HL-60 (cell line): ENCODE measurements around the gene HEXD.

Experiments used
- DNase-seq, 2 experiments: peaks; one replicate each; pipeline ENCODE4 v3.0.0-alpha.2; 2010 to 2020; ENCODE audit warnings: low read depth in 1 of 2, low spot score in 1 of 2
- H3K27ac ChIP-seq: fragments of 250-450 bp; sonication (Bioruptor Pico); replicated peaks from 2 replicates; pipeline ENCODE4 v1.5.1; 2020; ENCODE audit warnings: mild to moderate bottlenecking, moderate library complexity
- H3K27me3 ChIP-seq: fragments of 250-450 bp; sonication (Bioruptor Pico); 2 replicates; pipeline ENCODE4 v1.5.1; 2021; ENCODE audit warnings: mild to moderate bottlenecking, moderate library complexity; ENCODE audit not compliant: insufficient read depth, poor library complexity, severe bottlenecking
- H3K4me3 ChIP-seq: replicated peaks from 2 replicates; pipeline ENCODE4 v1.5.1; 2011; ENCODE audit warnings: mild to moderate bottlenecking, control low read depth, low read length; ENCODE audit not compliant: insufficient read depth
- CTCF ChIP-seq: IDR thresholded peaks from one replicate; pipeline ENCODE4 v1.5.1; 2011; ENCODE audit warnings: low read length, control low read depth, inconsistent platforms; ENCODE audit not compliant: insufficient read depth
- GABPA ChIP-seq: IDR thresholded peaks from 2 replicates; pipeline ENCODE4 v1.6.1; 2012; ENCODE audit warnings: low read depth
- POLR2AphosphoS5 ChIP-seq: IDR thresholded peaks from 2 replicates; pipeline ENCODE4 v1.6.1; 2012; ENCODE audit warnings: low read depth
- REST ChIP-seq: IDR thresholded peaks from 2 replicates; pipeline ENCODE4 v1.6.1; 2012; ENCODE audit warnings: low read depth; ENCODE audit not compliant: insufficient replicate concordance
- SPI1 ChIP-seq: IDR thresholded peaks from 2 replicates; pipeline ENCODE4 v1.6.1; 2012; ENCODE audit warnings: low read depth, mild to moderate bottlenecking, borderline replicate concordance

HEXD gene

GRCh38 chr17:82384730-82385481 is 33.2 kb upstream of the HEXD start:
- no peak for TF ChIP-seq CTCF
- TF ChIP-seq POLR2AphosphoS5: no peak
- TF ChIP-seq SPI1: no peak
- TF ChIP-seq GABPA: no peak
- no peak for TF ChIP-seq REST
- H3K27me3 ChIP-seq: no peaks in the 10 kb centered on the region
- no peak overlapping the region for H3K4me3 ChIP-seq
- no peak overlapping the region for H3K27ac ChIP-seq
- no peak for DNase-seq

GRCh38 chr17:82385559-82386254 is 32.4 kb upstream of the HEXD start:
- Histone ChIP-seq H3K27ac (no peak overlapping the region), H3K27me3 (no peaks in the 10 kb centered on the region), H3K4me3 (no peak overlapping the region)
- DNase-seq: no peak
- TF ChIP-seq REST: no peak
- TF ChIP-seq SPI1: no peak
- no peak for TF ChIP-seq GABPA
- no peak for TF ChIP-seq CTCF
- no peak for TF ChIP-seq POLR2AphosphoS5

- Histone ChIP-seq H3K4me3 (no peak overlapping the region), H3K27ac (no peak overlapping the region), H3K27me3 (no peaks in the 10 kb centered on the region)
- DNase-seq: no peak
- TF ChIP-seq POLR2AphosphoS5 (no peak), REST (no peak), CTCF (no peak), SPI1 (no peak), GABPA (no peak)
These were observed 31.8 kb upstream of the HEXD start for GRCh38 chr17:82386255-82386831.
